ENCODE data around the gene PHF19.

Gene PHF19

DNA sequence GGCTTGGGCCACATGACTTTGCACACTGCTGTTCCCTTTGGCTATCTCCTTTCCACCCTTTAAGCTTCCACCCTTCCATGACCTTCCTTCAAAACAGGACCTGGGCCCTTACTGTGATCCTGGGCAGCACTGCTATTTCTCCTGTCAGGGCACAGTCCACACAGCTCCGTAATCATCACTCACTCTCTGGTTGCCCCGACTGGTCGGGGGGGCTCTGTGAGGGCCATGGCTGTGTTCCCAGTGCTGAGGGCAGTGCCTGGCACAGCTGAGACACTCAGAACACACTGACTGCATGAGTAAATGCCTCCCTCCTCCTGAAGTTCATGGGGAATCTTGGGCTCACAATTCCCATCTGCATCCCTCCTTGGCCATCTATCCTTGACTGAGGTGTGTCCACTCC lies 37.4 kb upstream of the PHF19 start:
- Histone ChIP-seq H3K4me1 (ENCODE audit: control insufficient read depth, low read length) (peaks cover 16% of the 10 kb centered on the region), H3K27me3 (ENCODE audit: control insufficient read depth, low read length) (no peaks in the 10 kb centered on the region), H3K9me2 (replicated peaks; ENCODE audit: control insufficient read depth, low read length) (no peaks in the 10 kb centered on the region), H3K79me2 (ENCODE audit: control insufficient read depth, low read length) (no peaks in the 10 kb centered on the region), H3K27ac (ENCODE audit: low read depth, low read length) (no peak overlapping the region), H3K4me2 (ENCODE audit: low read length) (no peak overlapping the region), H3K36me3 (ENCODE audit: control insufficient read depth, low read length) (peaks cover 18% of the 10 kb centered on the region), H3K4me3 (ENCODE audit: low read length) (no peak overlapping the region), H3K9me3 (ENCODE audit: control insufficient read depth, insufficient read depth, low read length) (no peaks in the 10 kb centered on the region), H3F3A (ENCODE audit: control insufficient read depth, insufficient read depth) (no peaks in the 10 kb centered on the region), H4K20me1 (ENCODE audit: control insufficient read depth, insufficient read depth, low read depth, low read length) (no peaks in the 10 kb centered on the region)
- TF ChIP-seq, protein P1, sequence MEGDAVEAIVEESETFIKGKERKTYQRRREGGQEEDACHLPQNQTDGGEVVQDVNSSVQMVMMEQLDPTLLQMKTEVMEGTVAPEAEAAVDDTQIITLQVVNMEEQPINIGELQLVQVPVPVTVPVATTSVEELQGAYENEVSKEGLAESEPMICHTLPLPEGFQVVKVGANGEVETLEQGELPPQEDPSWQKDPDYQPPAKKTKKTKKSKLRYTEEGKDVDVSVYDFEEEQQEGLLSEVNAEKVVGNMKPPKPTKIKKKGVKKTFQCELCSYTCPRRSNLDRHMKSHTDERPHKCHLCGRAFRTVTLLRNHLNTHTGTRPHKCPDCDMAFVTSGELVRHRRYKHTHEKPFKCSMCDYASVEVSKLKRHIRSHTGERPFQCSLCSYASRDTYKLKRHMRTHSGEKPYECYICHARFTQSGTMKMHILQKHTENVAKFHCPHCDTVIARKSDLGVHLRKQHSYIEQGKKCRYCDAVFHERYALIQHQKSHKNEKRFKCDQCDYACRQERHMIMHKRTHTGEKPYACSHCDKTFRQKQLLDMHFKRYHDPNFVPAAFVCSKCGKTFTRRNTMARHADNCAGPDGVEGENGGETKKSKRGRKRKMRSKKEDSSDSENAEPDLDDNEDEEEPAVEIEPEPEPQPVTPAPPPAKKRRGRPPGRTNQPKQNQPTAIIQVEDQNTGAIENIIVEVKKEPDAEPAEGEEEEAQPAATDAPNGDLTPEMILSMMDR (IDR thresholded peaks at IDR 0.05; ENCODE audit: low read depth, low read length, poor library complexity, severe bottlenecking): no peak
- TF ChIP-seq EZH2phosphoT487 (IDR thresholded peaks at IDR 0.05; ENCODE audit: borderline replicate concordance, low read length): no peak

DNA sequence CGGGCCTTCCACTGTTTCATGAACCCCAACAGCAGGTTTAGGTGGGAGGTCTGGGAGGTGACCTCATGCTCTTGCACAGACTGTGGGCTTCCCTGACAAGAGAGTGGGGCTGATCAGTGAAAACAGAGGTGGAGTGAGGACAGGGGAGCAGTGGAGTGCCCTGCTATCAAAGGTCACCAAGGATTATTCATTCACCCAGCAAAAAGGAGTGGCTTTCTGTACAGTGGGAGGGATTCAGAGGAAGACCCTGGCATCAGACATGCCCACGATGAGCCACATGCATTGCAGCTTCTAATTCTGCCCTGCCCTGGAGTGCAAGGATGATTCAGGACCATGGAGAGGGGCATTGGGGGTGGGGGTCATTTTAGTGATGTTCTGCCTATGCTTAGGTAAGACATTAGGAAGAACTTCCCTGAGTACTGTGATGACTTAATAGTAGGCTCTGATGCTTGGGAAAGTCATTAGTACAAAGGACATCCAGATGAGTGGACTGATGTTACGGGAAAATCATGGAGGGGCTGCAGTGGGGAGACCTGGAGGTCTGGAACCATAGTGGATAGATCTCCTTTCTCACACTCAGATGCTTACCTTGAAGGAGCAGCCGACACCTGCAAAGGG lies 36.8 kb upstream of the PHF19 start:
- Histone ChIP-seq H3K4me1 (ENCODE audit: control insufficient read depth, low read length) (peaks cover 13% of the 10 kb centered on the region), H4K20me1 (ENCODE audit: control insufficient read depth, insufficient read depth, low read depth, low read length) (no peaks in the 10 kb centered on the region), H3F3A (ENCODE audit: control insufficient read depth, insufficient read depth) (no peaks in the 10 kb centered on the region), H3K36me3 (ENCODE audit: control insufficient read depth, low read length) (peaks cover 23% of the 10 kb centered on the region), H3K27me3 (ENCODE audit: control insufficient read depth, low read length) (no peaks in the 10 kb centered on the region), H3K4me2 (ENCODE audit: low read length) (no peak overlapping the region), H3K9me2 (replicated peaks; ENCODE audit: control insufficient read depth, low read length) (no peaks in the 10 kb centered on the region), H3K79me2 (ENCODE audit: control insufficient read depth, low read length) (no peaks in the 10 kb centered on the region), H3K4me3 (ENCODE audit: low read length) (no peak overlapping the region), H3K9me3 (ENCODE audit: control insufficient read depth, insufficient read depth, low read length) (no peaks in the 10 kb centered on the region), H3K27ac (ENCODE audit: low read depth, low read length) (no peak overlapping the region)
- TF ChIP-seq EZH2phosphoT487 (IDR thresholded peaks at IDR 0.05; ENCODE audit: borderline replicate concordance, low read length): no peak
- TF ChIP-seq, protein P1 (IDR thresholded peaks at IDR 0.05; ENCODE audit: low read depth, low read length, poor library complexity, severe bottlenecking): no peak

DNA sequence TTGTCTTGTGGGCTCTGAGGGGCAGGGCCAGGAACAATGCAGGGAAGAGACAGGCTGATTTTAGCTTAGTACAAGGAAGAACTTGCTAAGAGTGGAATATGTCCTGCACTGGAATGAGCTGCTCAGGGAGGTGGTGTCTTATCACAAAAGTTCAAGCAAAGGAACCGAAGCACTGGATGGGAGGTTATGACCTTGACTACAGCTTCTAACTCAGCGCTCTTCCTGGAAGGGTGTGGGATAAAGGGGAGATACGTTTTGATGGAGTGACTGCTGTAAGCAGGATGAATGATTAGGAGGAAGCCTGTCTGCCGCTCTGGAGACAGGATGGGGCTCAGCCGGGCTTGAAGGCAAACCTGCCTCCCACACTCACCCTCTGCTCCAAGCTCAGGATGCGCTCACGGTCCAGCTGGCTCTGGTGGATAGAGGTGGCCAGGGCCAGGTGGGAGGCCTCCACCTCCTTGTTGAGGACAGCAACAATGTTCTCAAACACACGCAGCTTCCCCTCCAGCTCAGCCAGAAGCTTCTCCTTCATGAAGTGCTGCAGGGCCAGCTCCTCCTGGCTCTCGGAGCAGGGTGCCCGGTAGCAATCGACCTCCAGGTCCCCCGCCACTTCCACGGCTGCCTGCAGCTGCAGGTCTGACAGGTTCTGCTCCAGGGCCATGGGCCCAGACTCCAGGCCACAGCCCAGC lies 36.1 kb upstream of the PHF19 start:
- H4K20me1 ChIP-seq (ENCODE audit: control insufficient read depth, insufficient read depth, low read depth, low read length): no peaks in the 10 kb centered on the region
- H3K27ac ChIP-seq (ENCODE audit: low read depth, low read length): no peak overlapping the region
- no peaks in the 10 kb centered on the region for H3F3A ChIP-seq (ENCODE audit: control insufficient read depth, insufficient read depth)
- no peaks in the 10 kb centered on the region for H3K79me2 ChIP-seq (ENCODE audit: control insufficient read depth, low read length)
- H3K4me2 ChIP-seq (ENCODE audit: low read length): no peak overlapping the region
- TF ChIP-seq EZH2phosphoT487 (IDR thresholded peaks at IDR 0.05; ENCODE audit: borderline replicate concordance, low read length): no peak
- TF ChIP-seq, protein P1 (IDR thresholded peaks at IDR 0.05; ENCODE audit: low read depth, low read length, poor library complexity, severe bottlenecking): no peak
- peaks cover 13% of the 10 kb centered on the region for H3K4me1 ChIP-seq (ENCODE audit: control insufficient read depth, low read length)
- peaks cover 23% of the 10 kb centered on the region for H3K36me3 ChIP-seq (ENCODE audit: control insufficient read depth, low read length)
- H3K9me3 ChIP-seq (ENCODE audit: control insufficient read depth, insufficient read depth, low read length): no peaks in the 10 kb centered on the region
- no peaks in the 10 kb centered on the region for H3K27me3 ChIP-seq (ENCODE audit: control insufficient read depth, low read length)
- no peak overlapping the region for H3K4me3 ChIP-seq (ENCODE audit: low read length)
- H3K9me2 ChIP-seq (replicated peaks; ENCODE audit: control insufficient read depth, low read length): no peaks in the 10 kb centered on the region

Data from DOHH2 (cell line).